Adrenal gland (tissue), 5 donors: Measurements from ENCODE around the gene SEMA3A.

ENCODE experiments used
- CTCF ChIP-seq, 6 experiments: fragments of 450-650 bp in 4 of 6; fragments of 200-600 bp in 2 of 6; sonication (generic) in 1 of 6; IDR thresholded peaks; 1 replicate in 5 of 6; 2 replicates in 1 of 6; pipeline versions ENCODE4 v1.5.1 to v1.8.0; 2016 to 2021; ENCODE audit warnings: antibody characterized with exemption in 6 of 6, mild to moderate bottlenecking in 2 of 6, moderate library complexity in 1 of 6
- POLR2A ChIP-seq, 2 donors: fragments of 450-650 bp; IDR thresholded peaks; one replicate each; pipeline ENCODE4 v1.6.1; 2017; ENCODE audit warnings: antibody characterized with exemption in 2 of 2, mild to moderate bottlenecking in 2 of 2, moderate library complexity in 1 of 2
- donor health status: DM: no; HTN: no; CAD: no.

DNA sequence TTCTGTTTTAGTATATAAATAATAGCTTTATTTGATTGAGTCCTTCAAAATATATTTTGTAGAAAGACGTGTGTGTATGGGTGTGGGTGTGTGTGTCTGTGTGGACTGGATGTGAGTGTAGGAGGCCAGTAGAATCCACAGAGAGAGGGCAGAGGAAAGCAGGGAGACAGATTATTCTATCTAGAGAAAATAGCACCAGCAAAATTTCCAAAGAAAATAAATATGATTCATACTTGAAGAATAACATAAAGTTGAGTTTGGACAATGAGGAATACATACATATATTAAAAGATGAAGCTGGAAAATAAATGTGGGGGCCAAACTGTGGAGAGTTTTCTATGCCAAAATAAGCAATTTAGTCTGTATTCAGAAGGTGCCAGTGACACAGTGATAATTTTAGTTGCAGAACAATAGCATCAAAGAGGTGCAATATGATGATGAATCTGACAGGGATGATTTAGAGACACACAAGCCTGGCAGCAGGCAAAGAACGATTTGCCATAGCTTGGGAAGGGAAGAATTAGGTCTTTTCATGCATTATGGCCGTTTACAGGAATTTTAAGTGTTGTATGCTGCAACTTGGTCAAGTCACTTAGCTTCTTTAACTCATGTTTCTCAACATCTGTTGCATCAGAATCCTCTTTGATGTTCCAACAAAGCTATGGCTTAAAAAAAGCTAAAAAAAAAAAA, 121.3 kb downstream of the SEMA3A start:
- TF ChIP-seq CTCF (IDR thresholded peaks at IDR 0.05) (no peak), POLR2A (IDR thresholded peaks at IDR 0.05) (no peak)
